SK-N-DZ (cell line): ENCODE measurements around the gene GRIK2.

ENCODE experiments used
- DNase-seq: peaks from one replicate; pipeline ENCODE4 v3.0.0-alpha.2; 2015; ENCODE audit warnings: low spot score

The GRIK2 gene

GRCh38 chr6:101779051-101779844 is 385.7 kb downstream of the GRIK2 start:
- DNase-seq: no peak

GRCh38 chr6:101783287-101783686 is 389.8 kb downstream of the GRIK2 start:
- no peak for DNase-seq

GRCh38 chr6:101784094-101784493 is 390.6 kb downstream of the GRIK2 start:
- DNase-seq: no peak

- DNase-seq: peak; percentile 65
These were observed 406.0 kb downstream of the GRIK2 start for GRCh38 chr6:101799531-101799930.

- DNase-seq: no peak
These were observed 407.1 kb downstream of the GRIK2 start for GRCh38 chr6:101800598-101800997.

GRCh38 chr6:101803136-101803535 is 409.6 kb downstream of the GRIK2 start:
- no peak for DNase-seq

- DNase-seq: no peak
These were observed 412.7 kb downstream of the GRIK2 start for GRCh38 chr6:101806241-101806640.

GRCh38 chr6:101811108-101811507 is 417.6 kb downstream of the GRIK2 start:
- no peak for DNase-seq

GRCh38 chr6:101816716-101817115 is 423.2 kb downstream of the GRIK2 start:
- DNase-seq: no peak

GRCh38 chr6:101818051-101818450 is 424.5 kb downstream of the GRIK2 start:
- no peak for DNase-seq

GRCh38 chr6:101824551-101825345 is 431.2 kb downstream of the GRIK2 start:
- DNase-seq: no peak

- no peak for DNase-seq
These were observed 432.8 kb downstream of the GRIK2 start for GRCh38 chr6:101826269-101826668.

GRCh38 chr6:101826678-101827077 is 433.2 kb downstream of the GRIK2 start:
- DNase-seq: no peak

- no peak for DNase-seq
These were observed 437.1 kb downstream of the GRIK2 start for GRCh38 chr6:101830501-101831031.

GRCh38 chr6:101832371-101832770 is 438.9 kb downstream of the GRIK2 start:
- no peak for DNase-seq

GRCh38 chr6:101840100-101840499 is 446.6 kb downstream of the GRIK2 start:
- DNase-seq: peak; percentile 1

GRCh38 chr6:101845172-101845571 is 451.7 kb downstream of the GRIK2 start:
- no peak for DNase-seq

- DNase-seq: no peak
These were observed 452.1 kb downstream of the GRIK2 start for GRCh38 chr6:101845621-101846020.

- DNase-seq: no peak
These were observed 454.2 kb downstream of the GRIK2 start for GRCh38 chr6:101847690-101848089.

- no peak for DNase-seq
These were observed 458.4 kb downstream of the GRIK2 start for GRCh38 chr6:101851911-101852310.

- DNase-seq: no peak
These were observed 459.9 kb downstream of the GRIK2 start for GRCh38 chr6:101853231-101854085.

GRCh38 chr6:101876431-101876830 is 482.9 kb downstream of the GRIK2 start:
- DNase-seq: no peak
